ENCODE data around the gene GRIA3. TPM values are rescaled to one million over a fixed set of nuclear protein-coding genes. Genes with fewer than 3 reads are reported as not detected.

GRIA3 gene
- total RNA-seq, 1 donor from 2014 or later, result 3.7 TPM

GRCh38 chrX:123324625-123325024, 140.5 kb downstream of the GRIA3 start:
- Histone ChIP-seq H3K27me3 (ENCODE audit: low read depth) (no peaks in the 10 kb centered on the region), H3K27ac (replicated peaks) (no peak overlapping the region), H3K4me1 (no peaks in the 10 kb centered on the region), H3K9me3 (replicated peaks) (no peaks in the 10 kb centered on the region), H3K4me3 (no peak overlapping the region), H3K36me3 (no peaks in the 10 kb centered on the region)
- DNase-seq, result no peak
- TF ChIP-seq CTCF (IDR thresholded peaks at IDR 0.05; ENCODE audit: borderline replicate concordance), result no peak
- intact Hi-C loops (cut with micrococcal nuclease), result no loop called here

- Histone ChIP-seq H3K27me3 (ENCODE audit: low read depth) (no peaks in the 10 kb centered on the region), H3K4me1 (no peaks in the 10 kb centered on the region), H3K4me3 (no peak overlapping the region), H3K36me3 (no peaks in the 10 kb centered on the region), H3K9me3 (replicated peaks) (no peaks in the 10 kb centered on the region), H3K27ac (replicated peaks) (no peak overlapping the region)
- DNase-seq, result no peak
- no peak for TF ChIP-seq CTCF (IDR thresholded peaks at IDR 0.05; ENCODE audit: borderline replicate concordance)
- intact Hi-C loops (cut with micrococcal nuclease), result no loop called here
These were observed 146.3 kb downstream of the GRIA3 start for GRCh38 chrX:123330229-123330942.

GRCh38 chrX:123331349-123331748, 147.3 kb downstream of the GRIA3 start:
- Histone ChIP-seq H3K27me3 (ENCODE audit: low read depth) (no peaks in the 10 kb centered on the region), H3K27ac (replicated peaks) (no peak overlapping the region), H3K4me1 (no peaks in the 10 kb centered on the region), H3K9me3 (replicated peaks) (no peaks in the 10 kb centered on the region), H3K4me3 (no peak overlapping the region), H3K36me3 (no peaks in the 10 kb centered on the region)
- TF ChIP-seq CTCF (IDR thresholded peaks at IDR 0.05; ENCODE audit: borderline replicate concordance), result no peak
- DNase-seq, result no peak
- intact Hi-C loops (cut with micrococcal nuclease), result no loop called here

- intact Hi-C loops (cut with micrococcal nuclease), result no loop called here
- no peak for DNase-seq
- H3K27ac ChIP-seq (replicated peaks), result no peak overlapping the region
- no peaks in the 10 kb centered on the region for H3K27me3 ChIP-seq (ENCODE audit: low read depth)
- no peak overlapping the region for H3K4me3 ChIP-seq
- H3K36me3 ChIP-seq, result no peaks in the 10 kb centered on the region
- no peaks in the 10 kb centered on the region for H3K4me1 ChIP-seq
- no peaks in the 10 kb centered on the region for H3K9me3 ChIP-seq (replicated peaks)
- TF ChIP-seq CTCF (IDR thresholded peaks at IDR 0.05; ENCODE audit: borderline replicate concordance), result no peak
These were observed 147.8 kb downstream of the GRIA3 start for GRCh38 chrX:123331859-123332258.

- TF ChIP-seq CTCF (IDR thresholded peaks at IDR 0.05; ENCODE audit: borderline replicate concordance), result no peak
- no peaks in the 10 kb centered on the region for H3K36me3 ChIP-seq
- no peak overlapping the region for H3K4me3 ChIP-seq
- H3K27ac ChIP-seq (replicated peaks), result no peak overlapping the region
- H3K9me3 ChIP-seq (replicated peaks), result no peaks in the 10 kb centered on the region
- DNase-seq, result no peak
- no peaks in the 10 kb centered on the region for H3K4me1 ChIP-seq
- H3K27me3 ChIP-seq (ENCODE audit: low read depth), result no peaks in the 10 kb centered on the region
- intact Hi-C loops (cut with micrococcal nuclease), result no loop called here
These were observed 152.6 kb downstream of the GRIA3 start for GRCh38 chrX:123336666-123337065.
